SK-N-SH (cell line): Measurements from ENCODE around the gene GRIK3. TPM values are rescaled to one million over a fixed set of nuclear protein-coding genes. Genes with fewer than 3 reads are reported as not detected.

ENCODE experiments used
- CTCF ChIA-PET: fragments of 300-600, 350-600 bp; formaldehyde crosslinking; extraction: SDS; loops from one replicate; lab custom pipeline; 2021; lab: Yijun Ruan, JAX
- POLR2A ChIA-PET: fragments of 350-600 bp; sonication (Branson Sonifier 250); formaldehyde crosslinking; extraction: SDS; loops from one replicate; lab custom pipeline; 2020; ENCODE audit warnings: antibody characterized with exemption, inconsistent platforms; lab: Yijun Ruan, JAX
- DNase-seq: peaks from one replicate; pipeline ENCODE4 v3.0.0; 2012
- H2AFZ ChIP-seq: fragments of 200-600 bp; sonication (generic); 2 replicates; pipeline ENCODE4 v1.8.1; 2016; ENCODE audit warnings: antibody characterized with exemption, mild to moderate bottlenecking, low read depth
- H3F3A ChIP-seq: fragments of 200-600 bp; sonication (generic); replicated peaks from 2 replicates; pipeline ENCODE3; 2016; ENCODE audit warnings: antibody characterized with exemption, mild to moderate bottlenecking; ENCODE audit not compliant: insufficient read depth
- H3K27ac ChIP-seq, 2 experiments: fragments of 200-500 bp in 1 of 2; fragments of 200-600 bp in 1 of 2; sonication (Bioruptor generic) in 1 of 2; sonication (generic), shearing (Covaris generic) in 1 of 2; 2 replicates each; pipeline versions ENCODE4 v1.5.1 to v1.6.1; 2014 to 2016; ENCODE audit warnings: low read depth in 2 of 2, inconsistent platforms in 1 of 2, low read length in 1 of 2, mild to moderate bottlenecking in 1 of 2, mixed read lengths in 1 of 2
- H3K27me3 ChIP-seq: fragments of 200-600 bp; sonication (generic), shearing (Covaris generic); 2 replicates; pipeline ENCODE4 v1.6.1; 2016; ENCODE audit warnings: mixed run types; ENCODE audit not compliant: insufficient read depth
- H3K36me3 ChIP-seq, 2 experiments: fragments of 200-500 bp in 1 of 2; fragments of 200-600 bp in 1 of 2; sonication (Bioruptor generic) in 1 of 2; sonication (generic) in 1 of 2; replicated peaks in 1 of 2; 2 replicates each; pipeline versions ENCODE3 to v1.5.1; 2014 to 2016; ENCODE audit warnings: low read length in 1 of 2, mild to moderate bottlenecking in 1 of 2; ENCODE audit not compliant: insufficient read depth in 2 of 2, control insufficient read depth in 1 of 2
- H3K4me1 ChIP-seq, 2 experiments: fragments of 200-500 bp in 1 of 2; fragments of 200-600 bp in 1 of 2; sonication (Bioruptor generic) in 1 of 2; sonication (generic), shearing (Covaris generic) in 1 of 2; 2 replicates each; pipeline versions ENCODE4 v1.5.1 to v1.6.1; 2014 to 2016; ENCODE audit warnings: low read depth in 1 of 2, low read length in 1 of 2, mixed run types in 1 of 2; ENCODE audit not compliant: insufficient read depth in 2 of 2, control insufficient read depth in 1 of 2
- H3K4me2 ChIP-seq: fragments of 200-600 bp; sonication (generic), shearing (Covaris generic); 2 replicates; pipeline ENCODE4 v1.6.1; 2017; ENCODE audit warnings: mixed run types
- H3K4me3 ChIP-seq, 2 experiments: fragments of 200-500 bp in 1 of 2; fragments of 200-600 bp in 1 of 2; sonication (Bioruptor generic) in 1 of 2; sonication (generic), shearing (Covaris generic) in 1 of 2; 2 replicates each; pipeline versions ENCODE4 v1.5.1 to v1.8.1; 2014 to 2016; ENCODE audit warnings: low read depth in 2 of 2, inconsistent platforms in 1 of 2, low read length in 1 of 2, mild to moderate bottlenecking in 1 of 2, mixed read lengths in 1 of 2, moderate library complexity in 1 of 2
- H3K79me2 ChIP-seq: fragments of 200-600 bp; sonication (generic); 2 replicates; pipeline ENCODE4 v1.8.1; 2017; ENCODE audit warnings: mild to moderate bottlenecking; ENCODE audit not compliant: insufficient read depth
- H3K9ac ChIP-seq: fragments of 200-600 bp; sonication (generic); 2 replicates; pipeline ENCODE4 v1.6.1; 2017; ENCODE audit warnings: mixed run types
- H3K9me2 ChIP-seq: fragments of 200-600 bp; sonication (generic); 2 replicates; pipeline ENCODE4 v1.6.1; 2017; ENCODE audit warnings: mixed run types
- H3K9me3 ChIP-seq: fragments of 200-600 bp; sonication (generic); 2 replicates; pipeline ENCODE4 v1.6.1; 2017; ENCODE audit warnings: mixed run types, mild to moderate bottlenecking, moderate library complexity
- H4K20me1 ChIP-seq: fragments of 200-600 bp; sonication (generic); 2 replicates; pipeline ENCODE4 v1.6.1; 2017; ENCODE audit warnings: mild to moderate bottlenecking, mixed run types; ENCODE audit not compliant: insufficient read depth
- ELF1 ChIP-seq: IDR thresholded peaks from 2 replicates; pipeline ENCODE4 v1.4.0; 2012
- FOSL2 ChIP-seq: IDR thresholded peaks from 2 replicates; pipeline ENCODE4 v1.4.0; 2012; ENCODE audit warnings: low read depth, mild to moderate bottlenecking, moderate library complexity, borderline replicate concordance
- GABPA ChIP-seq: IDR thresholded peaks from 2 replicates; pipeline ENCODE4 v1.4.0; 2012; ENCODE audit warnings: low read depth, mild to moderate bottlenecking
- JUND ChIP-seq: IDR thresholded peaks from 2 replicates; pipeline ENCODE4 v1.4.0; 2012
- MEF2A ChIP-seq: IDR thresholded peaks from 2 replicates; pipeline ENCODE4 v1.4.0; 2012; ENCODE audit warnings: low read depth, borderline replicate concordance
- MXI1 ChIP-seq: IDR thresholded peaks from 2 replicates; pipeline ENCODE4 v1.6.1; 2012; ENCODE audit warnings: mild to moderate bottlenecking, low read depth, low read length, improper control_type of control experiment
- NFIC ChIP-seq: IDR thresholded peaks from 2 replicates; pipeline ENCODE4 v1.4.0; 2012; ENCODE audit warnings: borderline replicate concordance
- RXRA ChIP-seq: IDR thresholded peaks from 2 replicates; pipeline ENCODE4 v1.4.0; 2012; ENCODE audit warnings: low read depth, mild to moderate bottlenecking, borderline replicate concordance
- TEAD4 ChIP-seq: IDR thresholded peaks from 2 replicates; pipeline ENCODE4 v1.4.0; 2012; ENCODE audit warnings: mild to moderate bottlenecking, borderline replicate concordance; ENCODE audit not compliant: insufficient read depth
- whole genome bisulfite sequencing: methylation state at CpG from one replicate; pipeline ENCODE4 v1.1.6; 2017; ENCODE audit warnings: low lambda C conversion rate; 5-methylcytosine and 5-hydroxymethylcytosine counted together
- polyA plus RNA-seq, 3 experiments: library from polyadenylated mRNA; depleted of rRNA; stranded (reverse); fragments of >200 nt; gene quantifications; 2 replicates each; pipeline ENCODE4 v1.2.3, GENCODE V29; 2012
- TF ChIP-seq, protein P1 (sequence below): IDR thresholded peaks from 2 replicates; pipeline ENCODE4 v1.4.0; 2012; ENCODE audit warnings: low read depth
- TF ChIP-seq, protein P2 (sequence below): IDR thresholded peaks from 2 replicates; pipeline ENCODE4 v1.4.0; 2012; ENCODE audit warnings: low read depth, borderline replicate concordance
- TF ChIP-seq, protein P3 (sequence below): fragments of 200-600 bp; sonication (generic); IDR thresholded peaks from 2 replicates; pipeline ENCODE4 v1.6.1; 2017; ENCODE audit warnings: antibody characterized with exemption, mild to moderate bottlenecking, moderate library complexity
- TF ChIP-seq, protein P4 (sequence below): IDR thresholded peaks from 2 replicates; pipeline ENCODE4; 2012

GRIK3 gene
- polyA plus RNA-seq, 1 of the 3 experiments (the other 2 are of a cell fraction) = not detected

DNA sequence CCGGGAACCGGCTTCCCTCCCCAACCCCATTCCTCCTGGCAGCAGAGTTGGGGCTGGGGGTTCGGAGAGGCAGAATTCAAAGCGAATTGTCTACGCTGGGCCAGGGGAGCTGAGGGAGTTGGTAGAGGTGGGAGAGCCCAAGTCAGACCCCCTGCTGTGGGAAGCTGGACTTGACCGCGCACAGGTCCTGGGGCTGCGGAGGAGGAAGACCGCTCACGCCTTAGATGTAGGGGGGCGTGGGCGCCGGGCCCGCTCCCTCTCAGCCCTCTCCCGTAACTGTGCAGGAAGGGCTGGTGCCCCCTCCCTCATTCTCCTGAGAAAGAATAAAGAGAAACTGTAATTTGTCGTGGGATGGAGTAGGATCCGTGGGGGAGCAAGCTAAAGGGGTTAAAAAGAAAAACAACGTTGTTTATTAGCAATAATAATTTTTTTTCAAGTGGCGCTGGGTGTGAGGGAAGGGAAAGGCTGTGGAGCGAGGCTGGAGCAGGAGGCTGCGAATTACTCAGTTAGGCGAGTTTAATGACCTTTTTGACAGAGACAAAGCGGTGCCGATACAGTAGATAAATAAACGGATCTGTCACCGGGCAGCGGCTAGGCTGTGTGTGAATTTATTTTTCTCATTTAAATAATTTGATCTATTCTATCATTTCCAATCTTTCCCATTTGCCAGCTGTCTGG lies 838 bp upstream of the GRIK3 start:
- WGBS = 32% methylated on average over 23 of the region's 27 CpGs

More for the DNA sequence above, 838 bp upstream of the GRIK3 start:
- Histone ChIP-seq H3K4me3 (no peak overlapping the region), H3K9me3 (no peaks in the 10 kb centered on the region), H3K27me3 (0 out of 2 replicates have a peak, but pooled peaks cover 5% of the 10 kb centered on the region), H3F3A (no peaks in the 10 kb centered on the region), H3K27ac (no peak overlapping the region), H3K4me2 (no peak overlapping the region), H3K9me2 (no peaks in the 10 kb centered on the region), H3K36me3 (no peaks in the 10 kb centered on the region), H3K4me1 (peaks cover 0 to 4% of the 10 kb centered on the region in 2 experiments; a peak in 1 of 4 replicates), H3K9ac (no peak overlapping the region), H4K20me1 (no peaks in the 10 kb centered on the region), H2AFZ (no peak overlapping the region), H3K79me2 (no peaks in the 10 kb centered on the region)
- DNase-seq = no peak
- CTCF ChIA-PET = interaction anchor here (0.7 to 3.7 kb wide), 7 partner anchors 10 to 1330 kb away, joined by 3 to 21 read pairs (median 4); no protein-coding TSS in a partner anchor
- POLR2A ChIA-PET = interaction anchor here (0.9 kb wide), 1 partner anchor 329 kb away, joined by 4 read pairs; no protein-coding TSS in a partner anchor
- TF ChIP-seq NFIC (no peak), MXI1 (no peak), TEAD4 (no peak), RXRA (no peak), FOSL2 (no peak), GABPA (no peak), MEF2A (no peak), ELF1 (no peak), JUND (no peak)
- TF ChIP-seq, protein P1, sequence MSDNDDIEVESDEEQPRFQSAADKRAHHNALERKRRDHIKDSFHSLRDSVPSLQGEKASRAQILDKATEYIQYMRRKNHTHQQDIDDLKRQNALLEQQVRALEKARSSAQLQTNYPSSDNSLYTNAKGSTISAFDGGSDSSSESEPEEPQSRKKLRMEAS = no peak
- TF ChIP-seq, protein P2, sequence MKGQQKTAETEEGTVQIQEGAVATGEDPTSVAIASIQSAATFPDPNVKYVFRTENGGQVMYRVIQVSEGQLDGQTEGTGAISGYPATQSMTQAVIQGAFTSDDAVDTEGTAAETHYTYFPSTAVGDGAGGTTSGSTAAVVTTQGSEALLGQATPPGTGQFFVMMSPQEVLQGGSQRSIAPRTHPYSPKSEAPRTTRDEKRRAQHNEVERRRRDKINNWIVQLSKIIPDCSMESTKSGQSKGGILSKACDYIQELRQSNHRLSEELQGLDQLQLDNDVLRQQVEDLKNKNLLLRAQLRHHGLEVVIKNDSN = no peak
- TF ChIP-seq, protein P3, sequence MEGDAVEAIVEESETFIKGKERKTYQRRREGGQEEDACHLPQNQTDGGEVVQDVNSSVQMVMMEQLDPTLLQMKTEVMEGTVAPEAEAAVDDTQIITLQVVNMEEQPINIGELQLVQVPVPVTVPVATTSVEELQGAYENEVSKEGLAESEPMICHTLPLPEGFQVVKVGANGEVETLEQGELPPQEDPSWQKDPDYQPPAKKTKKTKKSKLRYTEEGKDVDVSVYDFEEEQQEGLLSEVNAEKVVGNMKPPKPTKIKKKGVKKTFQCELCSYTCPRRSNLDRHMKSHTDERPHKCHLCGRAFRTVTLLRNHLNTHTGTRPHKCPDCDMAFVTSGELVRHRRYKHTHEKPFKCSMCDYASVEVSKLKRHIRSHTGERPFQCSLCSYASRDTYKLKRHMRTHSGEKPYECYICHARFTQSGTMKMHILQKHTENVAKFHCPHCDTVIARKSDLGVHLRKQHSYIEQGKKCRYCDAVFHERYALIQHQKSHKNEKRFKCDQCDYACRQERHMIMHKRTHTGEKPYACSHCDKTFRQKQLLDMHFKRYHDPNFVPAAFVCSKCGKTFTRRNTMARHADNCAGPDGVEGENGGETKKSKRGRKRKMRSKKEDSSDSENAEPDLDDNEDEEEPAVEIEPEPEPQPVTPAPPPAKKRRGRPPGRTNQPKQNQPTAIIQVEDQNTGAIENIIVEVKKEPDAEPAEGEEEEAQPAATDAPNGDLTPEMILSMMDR = no peak
- TF ChIP-seq, protein P4, sequence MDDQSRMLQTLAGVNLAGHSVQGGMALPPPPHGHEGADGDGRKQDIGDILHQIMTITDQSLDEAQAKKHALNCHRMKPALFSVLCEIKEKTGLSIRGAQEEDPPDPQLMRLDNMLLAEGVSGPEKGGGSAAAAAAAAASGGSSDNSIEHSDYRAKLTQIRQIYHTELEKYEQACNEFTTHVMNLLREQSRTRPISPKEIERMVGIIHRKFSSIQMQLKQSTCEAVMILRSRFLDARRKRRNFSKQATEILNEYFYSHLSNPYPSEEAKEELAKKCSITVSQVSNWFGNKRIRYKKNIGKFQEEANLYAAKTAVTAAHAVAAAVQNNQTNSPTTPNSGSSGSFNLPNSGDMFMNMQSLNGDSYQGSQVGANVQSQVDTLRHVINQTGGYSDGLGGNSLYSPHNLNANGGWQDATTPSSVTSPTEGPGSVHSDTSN = no peak
